HCT116 (cell line): ENCODE measurements around the gene PRKN. TPM values are rescaled to one million over a fixed set of nuclear protein-coding genes. Genes with fewer than 3 reads are reported as not detected.

ENCODE experiments used
- ATAC-seq: fragments of 200-7000 bp; cut with Tn5 transposase; 2 replicates; pipeline ENCODE4 v1.9.1; 2020; ENCODE audit warnings: mild to moderate bottlenecking, moderate library complexity
- BruUV-seq: library from RNA; stranded (reverse); fragments of 400-500 nt; replicated peaks from 2 replicates; lab custom pipeline; 2021; lab: Mats Ljungman, UMichigan
- CTCF ChIA-PET: fragments of 300-600 bp; sonication (Branson Sonifier 250); formaldehyde crosslinking; loops from one replicate; lab custom pipeline; 2021; ENCODE audit warnings: antibody characterized with exemption; lab: Charles Lee
- POLR2A ChIA-PET: fragments of 300-600, 350-600 bp; sonication (Branson Sonifier 250); formaldehyde crosslinking; loops from one replicate; lab custom pipeline; 2021; ENCODE audit warnings: antibody characterized with exemption; lab: Charles Lee
- RAD21 ChIA-PET, 2 experiments: fragments of 300-600 bp; sonication (Branson Sonifier 250); formaldehyde crosslinking; loops; one replicate each; lab custom pipeline; 2023; ENCODE audit warnings: low total read pairs in 2 of 2; ENCODE audit not compliant: uncharacterized antibody in 2 of 2, unreplicated experiment in 2 of 2, low non-redundant PET in 1 of 2; lab: Charles Lee
- DNase-seq: peaks from one replicate; pipeline ENCODE4 v3.0.0-alpha.2; 2010; ENCODE audit warnings: low read depth, low spot score
- H2AFZ ChIP-seq: fragments of 200-600 bp; shearing (Covaris generic), sonication (generic); 2 replicates; pipeline ENCODE4 v1.6.1; 2017; ENCODE audit warnings: low read depth, mixed run types, mixed read lengths, antibody characterized with exemption, low read length; ENCODE audit not compliant: poor library complexity, severe bottlenecking
- H3K27ac ChIP-seq: 2 replicates; pipeline ENCODE4 v1.5.1; 2012; ENCODE audit warnings: low read depth, low read length
- H3K27me3 ChIP-seq: fragments of 200-600 bp; sonication (generic); 2 replicates; pipeline ENCODE4 v1.6.1; 2016; ENCODE audit warnings: mixed run types, low read length, mixed read lengths; ENCODE audit not compliant: insufficient read depth
- H3K36me3 ChIP-seq, 2 experiments: fragments of 200-500 bp in 1 of 2; fragments of 200-600 bp in 1 of 2; sonication (Bioruptor generic) in 1 of 2; sonication (generic) in 1 of 2; 2 replicates each; pipeline versions ENCODE4 v1.5.1 to v1.6.1; 2014 to 2016; ENCODE audit warnings: low read length in 2 of 2, inconsistent platforms in 1 of 2, mixed read lengths in 1 of 2, mixed run types in 1 of 2; ENCODE audit not compliant: insufficient read depth in 2 of 2, control insufficient read depth in 1 of 2
- H3K4me1 ChIP-seq, 2 experiments: fragments of 200-600 bp in 1 of 2; sonication (generic) in 1 of 2; 2 replicates each; pipeline versions ENCODE4 v1.5.1 to v1.6.1; 2012 to 2017; ENCODE audit warnings: low read length in 2 of 2, inconsistent platforms in 1 of 2, mild to moderate bottlenecking in 1 of 2, mixed read lengths in 1 of 2, mixed run types in 1 of 2, moderate library complexity in 1 of 2; ENCODE audit not compliant: insufficient read depth in 2 of 2, control insufficient read depth in 1 of 2
- H3K4me2 ChIP-seq: fragments of 200-600 bp; sonication (generic); 2 replicates; pipeline ENCODE4 v1.6.1; 2017; ENCODE audit warnings: mixed run types, low read length, mixed read lengths
- H3K4me3 ChIP-seq, 2 experiments: fragments of 200-600 bp in 1 of 2; sonication (generic) in 1 of 2; replicated peaks in 1 of 2; 2 replicates each; pipeline ENCODE4 v1.5.1; 2011 to 2016; ENCODE audit warnings: low read length in 2 of 2, control low read depth in 1 of 2, low read depth in 1 of 2, mild to moderate bottlenecking in 1 of 2, mixed read lengths in 1 of 2, mixed run types in 1 of 2
- H3K79me2 ChIP-seq: fragments of 200-600 bp; sonication (generic); 2 replicates; pipeline ENCODE4 v1.6.1; 2017; ENCODE audit warnings: mild to moderate bottlenecking, mixed run types, low read length, moderate library complexity, mixed read lengths; ENCODE audit not compliant: insufficient read depth
- H3K9ac ChIP-seq: fragments of 200-600 bp; sonication (generic); 2 replicates; pipeline ENCODE4 v1.6.1; 2016; ENCODE audit warnings: low read length, mixed read lengths
- H3K9me2 ChIP-seq: fragments of 200-600 bp; sonication (generic), shearing (Covaris generic); 2 replicates; pipeline ENCODE4 v1.6.1; 2017; ENCODE audit warnings: mixed run types, mild to moderate bottlenecking, moderate library complexity; ENCODE audit not compliant: insufficient read depth
- H3K9me3 ChIP-seq, 2 experiments: fragments of 200-500 bp in 1 of 2; fragments of 200-600 bp in 1 of 2; sonication (Bioruptor generic) in 1 of 2; sonication (generic) in 1 of 2; 2 replicates each; pipeline ENCODE4 v1.6.1; 2014 to 2017; ENCODE audit warnings: low read length in 2 of 2, mixed read lengths in 2 of 2, inconsistent platforms in 1 of 2, low read depth in 1 of 2, mild to moderate bottlenecking in 1 of 2, mixed run types in 1 of 2, moderate library complexity in 1 of 2; ENCODE audit not compliant: control insufficient read depth in 1 of 2, insufficient read depth in 1 of 2
- H4K20me1 ChIP-seq: fragments of 200-600 bp; sonication (generic), shearing (Covaris generic); 2 replicates; pipeline ENCODE4 v1.6.1; 2017; ENCODE audit warnings: mixed run types, mild to moderate bottlenecking, moderate library complexity; ENCODE audit not compliant: insufficient read depth
- CBX3 ChIP-seq: IDR thresholded peaks from 2 replicates; pipeline ENCODE4 v1.6.1; 2012; ENCODE audit warnings: low read depth
- EGR1 ChIP-seq: IDR thresholded peaks from 2 replicates; pipeline ENCODE4 v1.6.1; 2012; ENCODE audit warnings: low read depth
- EZH2 ChIP-seq: fragments of 200-600 bp; sonication (generic); IDR thresholded peaks from 2 replicates; pipeline ENCODE4 v1.6.1; 2017; ENCODE audit warnings: antibody characterized with exemption, mixed run types
- SIN3A ChIP-seq: IDR thresholded peaks from 2 replicates; pipeline ENCODE4 v1.6.1; 2012; ENCODE audit warnings: low read depth
- TCF7L2 ChIP-seq: IDR thresholded peaks from 2 replicates; pipeline ENCODE4 v1.7.0; 2011; ENCODE audit warnings: borderline replicate concordance, inconsistent platforms; ENCODE audit not compliant: insufficient read depth, insufficient read length; ENCODE audit errors: extremely low read depth
- intact Hi-C: fragments of 100-400 bp; cut with micrococcal nuclease; formaldehyde crosslinking; loops from 2 replicates; pipeline ENCODE4 v1.10.0; 2022
- total RNA-seq: library from RNA; stranded (reverse); gene quantifications from one replicate; pipeline ENCODE4 v1.2.1, GENCODE V29; 2021; ENCODE audit not compliant: unreplicated experiment
- TF ChIP-seq, protein P1 (sequence below): IDR thresholded peaks from 2 replicates; pipeline ENCODE4 v1.6.1; 2012; ENCODE audit warnings: low read depth
- TF ChIP-seq, protein P2 (sequence below), 3 experiments: fragments of 200-600 bp in 1 of 3; sonication (generic) in 1 of 3; IDR thresholded peaks in 2 of 3; conservative IDR thresholded peaks in 1 of 3; 2 replicates each; pipeline ENCODE4 v1.5.1; 2012 to 2017; ENCODE audit warnings: low read depth in 2 of 3, low read length in 2 of 3, antibody characterized with exemption in 1 of 3, borderline replicate concordance in 1 of 3, control low read depth in 1 of 3, mild to moderate bottlenecking in 1 of 3, mixed read lengths in 1 of 3, mixed run types in 1 of 3, moderate library complexity in 1 of 3; ENCODE audit not compliant: insufficient read depth in 1 of 3

The PRKN gene
- total RNA-seq, 1 experiment from 2014 or later = 2.6 TPM

DNA sequence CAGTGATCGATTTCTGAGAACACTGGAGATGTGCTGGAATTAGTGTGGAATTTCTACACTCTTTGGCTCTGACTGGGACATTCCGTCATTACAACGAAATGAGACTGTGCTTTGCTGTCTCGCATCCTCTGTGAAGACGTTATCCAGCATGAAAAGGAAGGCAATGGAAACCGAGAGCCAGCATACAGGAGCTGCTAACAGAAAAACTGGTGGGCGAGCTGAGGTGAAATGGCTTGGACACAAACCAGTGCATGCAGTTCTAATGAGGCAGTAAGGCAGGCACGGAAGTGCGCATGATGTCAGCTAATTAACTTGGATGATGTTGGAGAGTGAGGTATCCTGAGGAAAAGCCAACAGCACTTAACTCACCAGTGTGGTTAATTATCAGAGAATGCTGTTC is 1250.9 kb downstream of the PRKN start (continued):
- TF ChIP-seq, protein P1, sequence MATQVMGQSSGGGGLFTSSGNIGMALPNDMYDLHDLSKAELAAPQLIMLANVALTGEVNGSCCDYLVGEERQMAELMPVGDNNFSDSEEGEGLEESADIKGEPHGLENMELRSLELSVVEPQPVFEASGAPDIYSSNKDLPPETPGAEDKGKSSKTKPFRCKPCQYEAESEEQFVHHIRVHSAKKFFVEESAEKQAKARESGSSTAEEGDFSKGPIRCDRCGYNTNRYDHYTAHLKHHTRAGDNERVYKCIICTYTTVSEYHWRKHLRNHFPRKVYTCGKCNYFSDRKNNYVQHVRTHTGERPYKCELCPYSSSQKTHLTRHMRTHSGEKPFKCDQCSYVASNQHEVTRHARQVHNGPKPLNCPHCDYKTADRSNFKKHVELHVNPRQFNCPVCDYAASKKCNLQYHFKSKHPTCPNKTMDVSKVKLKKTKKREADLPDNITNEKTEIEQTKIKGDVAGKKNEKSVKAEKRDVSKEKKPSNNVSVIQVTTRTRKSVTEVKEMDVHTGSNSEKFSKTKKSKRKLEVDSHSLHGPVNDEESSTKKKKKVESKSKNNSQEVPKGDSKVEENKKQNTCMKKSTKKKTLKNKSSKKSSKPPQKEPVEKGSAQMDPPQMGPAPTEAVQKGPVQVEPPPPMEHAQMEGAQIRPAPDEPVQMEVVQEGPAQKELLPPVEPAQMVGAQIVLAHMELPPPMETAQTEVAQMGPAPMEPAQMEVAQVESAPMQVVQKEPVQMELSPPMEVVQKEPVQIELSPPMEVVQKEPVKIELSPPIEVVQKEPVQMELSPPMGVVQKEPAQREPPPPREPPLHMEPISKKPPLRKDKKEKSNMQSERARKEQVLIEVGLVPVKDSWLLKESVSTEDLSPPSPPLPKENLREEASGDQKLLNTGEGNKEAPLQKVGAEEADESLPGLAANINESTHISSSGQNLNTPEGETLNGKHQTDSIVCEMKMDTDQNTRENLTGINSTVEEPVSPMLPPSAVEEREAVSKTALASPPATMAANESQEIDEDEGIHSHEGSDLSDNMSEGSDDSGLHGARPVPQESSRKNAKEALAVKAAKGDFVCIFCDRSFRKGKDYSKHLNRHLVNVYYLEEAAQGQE = no peak
- TF ChIP-seq, all 23 proteins: peak for 0

DNA sequence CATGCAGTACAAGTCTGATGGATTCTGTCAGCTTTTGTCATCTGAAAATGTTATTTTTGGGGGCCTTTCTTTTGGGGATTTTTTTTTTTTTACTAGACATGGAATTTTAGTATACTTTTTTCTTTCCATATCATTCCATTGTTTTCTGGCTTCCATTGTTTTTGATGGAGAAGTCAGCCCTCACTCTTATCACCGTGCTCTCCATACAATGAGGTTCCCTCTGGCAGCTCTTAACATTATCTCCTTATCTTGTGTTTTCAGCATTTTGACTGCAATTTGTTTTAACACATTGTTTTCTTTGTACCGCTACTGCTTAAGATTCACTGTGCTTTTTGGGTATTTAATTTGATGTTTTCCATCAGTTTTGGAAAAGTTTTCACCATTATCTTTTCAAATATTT is 1262.2 kb downstream of the PRKN start:
- no peak for ATAC-seq
- Histone ChIP-seq H3K9me2 (0 out of 2 replicates have a peak, but pooled peaks cover 2% of the 10 kb centered on the region), H3K4me1 (peaks cover 0 to 11% of the 10 kb centered on the region in 2 experiments; a peak in 2 of 4 replicates), H3K27me3 (no peaks in the 10 kb centered on the region), H2AFZ (no peak overlapping the region), H3K27ac (no peak overlapping the region), H3K36me3 (no peaks in the 10 kb centered on the region), H3K4me3 (no peak overlapping the region), H3K4me2 (no peak overlapping the region), H3K9ac (no peak overlapping the region), H4K20me1 (no peaks in the 10 kb centered on the region), H3K9me3 (no peaks in the 10 kb centered on the region), H3K79me2 (no peaks in the 10 kb centered on the region)
- ChIA-PET CTCF (no interaction called here), RAD21 (no interaction called here), POLR2A (interaction anchor here (1.5 kb wide), 1 partner anchor 26 kb away, joined by 3 read pairs; no protein-coding TSS in a partner anchor)
- BruUV-seq = no TSS peak
- DNase-seq = no peak
- TF ChIP-seq EGR1 (no peak), SIN3A (no peak), CBX3 (no peak), EZH2 (no peak), TCF7L2 (no peak)
- TF ChIP-seq, protein P2, sequence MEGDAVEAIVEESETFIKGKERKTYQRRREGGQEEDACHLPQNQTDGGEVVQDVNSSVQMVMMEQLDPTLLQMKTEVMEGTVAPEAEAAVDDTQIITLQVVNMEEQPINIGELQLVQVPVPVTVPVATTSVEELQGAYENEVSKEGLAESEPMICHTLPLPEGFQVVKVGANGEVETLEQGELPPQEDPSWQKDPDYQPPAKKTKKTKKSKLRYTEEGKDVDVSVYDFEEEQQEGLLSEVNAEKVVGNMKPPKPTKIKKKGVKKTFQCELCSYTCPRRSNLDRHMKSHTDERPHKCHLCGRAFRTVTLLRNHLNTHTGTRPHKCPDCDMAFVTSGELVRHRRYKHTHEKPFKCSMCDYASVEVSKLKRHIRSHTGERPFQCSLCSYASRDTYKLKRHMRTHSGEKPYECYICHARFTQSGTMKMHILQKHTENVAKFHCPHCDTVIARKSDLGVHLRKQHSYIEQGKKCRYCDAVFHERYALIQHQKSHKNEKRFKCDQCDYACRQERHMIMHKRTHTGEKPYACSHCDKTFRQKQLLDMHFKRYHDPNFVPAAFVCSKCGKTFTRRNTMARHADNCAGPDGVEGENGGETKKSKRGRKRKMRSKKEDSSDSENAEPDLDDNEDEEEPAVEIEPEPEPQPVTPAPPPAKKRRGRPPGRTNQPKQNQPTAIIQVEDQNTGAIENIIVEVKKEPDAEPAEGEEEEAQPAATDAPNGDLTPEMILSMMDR (IDR thresholded peaks at IDR 0.05 in 2 of 3, conservative IDR thresholded peaks at IDR 0.05 in 1 of 3; ENCODE audit: borderline replicate concordance in 1 of 3, insufficient read depth in 1 of 3, low read depth in 2 of 3, low read length in 2 of 3) = no peak
- intact Hi-C loops = no loop called here
